Stomach smooth muscle (tissue), 2 donors: ENCODE results near the gene NPPA.

Experiments used
- H3K27ac ChIP-seq: one replicate; pipeline ENCODE4 v1.7.0; 2013; ENCODE audit warnings: mild to moderate bottlenecking, low read length, inconsistent platforms
- H3K27me3 ChIP-seq, 2 donors: one replicate each; pipeline ENCODE4 v1.7.0; 2013; ENCODE audit warnings: low read length in 2 of 2; ENCODE audit not compliant: insufficient read depth in 2 of 2, control insufficient read depth in 1 of 2
- H3K36me3 ChIP-seq, 2 donors: one replicate each; pipeline ENCODE4 v1.7.0; 2013; ENCODE audit warnings: low read length in 2 of 2; ENCODE audit not compliant: control insufficient read depth in 2 of 2, insufficient read depth in 2 of 2
- H3K4me1 ChIP-seq: one replicate; pipeline ENCODE4 v1.7.0; 2013; ENCODE audit warnings: low read length; ENCODE audit not compliant: control insufficient read depth, insufficient read depth
- H3K4me3 ChIP-seq, 2 donors: one replicate each; pipeline ENCODE4 v1.7.0; 2013; ENCODE audit warnings: low read length in 2 of 2
- H3K9ac ChIP-seq, 2 donors: one replicate each; pipeline ENCODE4 v1.7.0; 2013; ENCODE audit warnings: low read length in 2 of 2, mild to moderate bottlenecking in 1 of 2
- H3K9me3 ChIP-seq, 2 donors: one replicate each; pipeline ENCODE4 v1.7.0; 2013; ENCODE audit warnings: low read length in 2 of 2; ENCODE audit not compliant: control insufficient read depth in 2 of 2
- donor health status: healthy.
- donor health status: Pancreatic carcinoma.

The NPPA gene

DNA sequence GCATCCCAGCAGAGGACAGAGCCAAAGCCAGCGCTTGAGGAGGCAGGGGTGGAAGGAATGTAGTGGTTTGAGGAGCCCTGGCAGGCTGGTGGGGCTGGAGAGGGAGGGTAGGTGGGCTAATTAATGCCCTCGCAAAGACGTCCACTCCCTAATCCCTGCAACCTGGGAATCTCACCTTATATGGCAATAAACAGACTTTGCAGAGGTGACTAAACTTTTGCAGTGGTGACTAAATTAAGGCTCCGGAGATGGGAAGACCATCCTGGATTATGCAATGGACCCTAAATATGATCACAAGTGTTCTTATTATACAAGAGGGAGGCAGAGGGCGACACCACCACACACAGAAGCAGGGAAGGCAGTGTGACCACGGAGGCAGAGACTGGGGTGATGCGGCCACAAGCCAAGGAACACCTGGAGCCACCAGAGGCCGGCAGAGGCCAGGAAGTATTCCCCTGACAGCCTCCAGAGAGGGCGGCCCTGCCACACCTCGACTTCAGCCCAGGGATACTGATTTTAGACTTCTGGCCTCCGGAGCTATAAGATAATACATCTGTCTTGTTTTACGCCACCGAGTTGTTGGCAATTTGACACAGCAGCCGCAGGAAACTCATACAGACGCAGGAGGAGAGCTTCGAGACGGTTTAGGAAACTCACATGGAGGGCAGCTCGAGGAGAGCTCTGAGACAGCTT is 34.3 kb upstream of the NPPA start:
- H3K36me3 ChIP-seq = no peaks in the 10 kb centered on the region
- H3K4me1 ChIP-seq = peaks cover 11% of the 10 kb centered on the region
- H3K27ac ChIP-seq = no peak overlapping the region
- H3K9me3 ChIP-seq = no peaks in the 10 kb centered on the region
- no peak overlapping the region for H3K4me3 ChIP-seq
- H3K27me3 ChIP-seq = peaks cover 2 to 17% of the 10 kb centered on the region in 2 donors
- H3K9ac ChIP-seq = no peak overlapping the region

DNA sequence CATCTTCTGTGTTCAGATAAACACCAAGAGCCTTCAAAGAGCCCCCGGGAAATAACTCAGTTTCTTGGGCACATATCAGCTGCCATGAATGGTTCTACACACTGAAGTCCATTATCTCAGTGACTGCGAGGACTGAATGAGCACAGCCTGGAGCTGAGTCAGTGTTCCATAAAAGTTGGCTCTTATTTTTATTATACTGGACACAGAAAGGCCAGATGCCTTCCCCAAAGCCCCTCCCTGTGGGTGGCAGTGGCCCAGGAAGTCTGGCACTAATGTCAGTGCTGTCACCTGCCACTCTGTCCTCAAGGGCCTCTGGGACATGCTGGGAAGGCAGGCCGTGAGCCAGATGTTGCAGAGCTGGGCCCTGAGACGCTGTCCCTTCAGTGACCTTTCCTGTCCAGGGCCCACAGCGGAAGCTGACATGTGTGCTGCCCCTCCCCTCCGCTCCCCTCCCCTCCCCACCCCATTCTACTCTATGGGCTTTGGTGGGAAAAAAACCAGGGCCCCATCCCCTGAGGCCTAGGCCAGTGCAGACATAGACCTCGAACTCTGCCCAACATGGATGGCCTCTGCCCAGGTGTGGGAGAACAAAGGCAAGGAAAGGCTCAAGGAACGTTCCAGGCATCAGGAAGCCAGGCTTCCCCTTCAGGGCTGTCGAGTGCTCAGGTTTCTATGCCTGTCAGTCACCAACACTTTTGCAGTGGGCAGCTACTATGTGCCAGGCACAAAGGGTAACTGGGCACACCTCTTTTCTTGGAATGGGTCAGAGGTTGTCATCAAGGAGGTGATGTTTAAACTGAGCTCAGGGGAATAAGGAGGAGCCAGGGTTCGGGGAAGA is 33.5 kb upstream of the NPPA start:
- Histone ChIP-seq H3K9me3 (no peaks in the 10 kb centered on the region), H3K4me3 (no peak overlapping the region), H3K27me3 (peaks cover 4 to 21% of the 10 kb centered on the region in 2 donors), H3K36me3 (no peaks in the 10 kb centered on the region), H3K9ac (no peak overlapping the region), H3K4me1 (peaks cover 11% of the 10 kb centered on the region), H3K27ac (no peak overlapping the region)

DNA sequence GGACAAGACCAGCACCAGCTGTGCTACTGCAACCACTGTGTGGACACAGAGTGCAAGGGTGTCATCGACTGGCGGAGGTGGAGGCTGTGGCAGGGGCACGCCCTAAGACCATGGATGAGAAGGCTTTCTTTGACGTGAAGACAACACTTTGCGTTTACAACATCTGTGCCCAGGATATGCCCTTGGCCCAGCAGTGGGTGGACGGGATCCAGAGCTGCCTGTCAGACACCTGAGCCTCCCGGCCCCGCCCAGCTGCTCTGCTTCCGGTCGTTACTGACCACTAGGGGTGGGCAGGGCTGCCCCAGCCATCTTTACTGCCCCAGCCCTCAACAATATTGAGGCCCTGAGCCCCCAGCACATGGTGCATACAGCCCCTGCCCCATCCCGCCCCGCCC is 32.6 kb upstream of the NPPA start:
- Histone ChIP-seq H3K27ac (no peak overlapping the region), H3K36me3 (no peaks in the 10 kb centered on the region), H3K4me1 (peaks cover 11% of the 10 kb centered on the region), H3K9ac (no peak overlapping the region), H3K9me3 (no peaks in the 10 kb centered on the region), H3K27me3 (peaks cover 4 to 21% of the 10 kb centered on the region in 2 donors), H3K4me3 (no peak overlapping the region)

DNA sequence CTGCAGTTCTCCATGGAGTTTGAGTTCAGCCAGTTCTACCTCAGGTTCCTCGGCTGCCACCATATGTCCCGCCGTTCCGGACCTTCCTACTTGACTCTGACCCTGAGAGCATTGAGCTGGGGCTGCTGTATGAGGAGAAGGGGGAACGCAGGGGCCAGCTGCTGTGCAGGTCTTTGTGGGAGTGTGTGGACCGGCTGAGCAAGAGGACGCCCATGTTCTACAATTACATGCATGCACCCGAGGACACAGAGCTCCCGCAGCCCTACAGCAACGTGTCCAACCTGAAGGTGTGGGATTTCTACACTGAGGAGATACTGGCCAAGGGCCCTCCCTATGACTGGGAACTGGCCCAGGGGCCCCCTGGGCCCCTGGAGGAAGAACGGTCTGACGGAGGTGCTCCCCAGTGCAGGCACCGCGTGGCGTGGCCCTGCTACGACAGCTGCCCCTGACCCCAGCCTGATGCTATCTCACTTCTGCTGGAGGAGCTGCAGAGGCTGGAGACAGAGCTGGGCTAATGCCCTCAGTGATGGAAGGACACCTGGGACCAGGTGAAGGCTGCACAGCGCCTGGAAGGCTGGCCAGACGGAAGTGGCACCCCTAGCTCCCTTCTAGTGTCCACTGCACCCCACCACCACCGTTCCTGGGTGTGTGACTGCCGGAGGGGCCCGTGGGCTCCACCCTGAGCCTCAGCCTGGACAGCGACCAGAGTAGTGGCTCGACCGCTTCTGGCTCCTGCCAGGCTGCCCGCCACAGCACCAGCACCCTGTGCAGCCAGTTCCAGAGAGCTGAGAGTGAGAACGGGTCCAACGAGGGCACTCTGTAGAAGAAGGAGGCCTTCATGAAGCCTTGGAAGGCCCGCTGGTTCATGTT is 32.0 kb upstream of the NPPA start:
- no peaks in the 10 kb centered on the region for H3K9me3 ChIP-seq
- H3K4me3 ChIP-seq = no peak overlapping the region
- H3K36me3 ChIP-seq = no peaks in the 10 kb centered on the region
- no peak overlapping the region for H3K27ac ChIP-seq
- H3K27me3 ChIP-seq = peaks cover 7 to 21% of the 10 kb centered on the region in 2 donors
- peaks cover 11% of the 10 kb centered on the region for H3K4me1 ChIP-seq
- H3K9ac ChIP-seq = no peak overlapping the region

DNA sequence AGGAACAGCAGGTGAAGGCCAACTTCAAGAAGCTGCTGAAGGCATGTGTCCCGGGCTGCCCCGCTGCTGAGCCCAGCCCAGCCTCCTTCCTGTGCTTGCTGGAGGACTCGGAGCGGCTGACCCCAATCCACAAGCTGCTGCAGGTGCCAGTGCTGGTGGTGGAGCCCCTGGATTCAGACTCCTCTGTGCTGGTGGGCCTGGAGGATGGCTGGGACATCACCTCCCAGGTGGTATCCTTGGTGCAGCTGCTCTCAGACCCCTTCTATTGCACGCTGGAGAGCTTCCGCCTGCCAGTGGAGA is 31.3 kb upstream of the NPPA start:
- Histone ChIP-seq H3K27me3 (peaks cover 10 to 21% of the 10 kb centered on the region in 2 donors), H3K9me3 (no peaks in the 10 kb centered on the region), H3K9ac (no peak overlapping the region), H3K4me3 (no peak overlapping the region), H3K27ac (no peak overlapping the region), H3K36me3 (no peaks in the 10 kb centered on the region), H3K4me1 (peaks cover 11% of the 10 kb centered on the region)

DNA sequence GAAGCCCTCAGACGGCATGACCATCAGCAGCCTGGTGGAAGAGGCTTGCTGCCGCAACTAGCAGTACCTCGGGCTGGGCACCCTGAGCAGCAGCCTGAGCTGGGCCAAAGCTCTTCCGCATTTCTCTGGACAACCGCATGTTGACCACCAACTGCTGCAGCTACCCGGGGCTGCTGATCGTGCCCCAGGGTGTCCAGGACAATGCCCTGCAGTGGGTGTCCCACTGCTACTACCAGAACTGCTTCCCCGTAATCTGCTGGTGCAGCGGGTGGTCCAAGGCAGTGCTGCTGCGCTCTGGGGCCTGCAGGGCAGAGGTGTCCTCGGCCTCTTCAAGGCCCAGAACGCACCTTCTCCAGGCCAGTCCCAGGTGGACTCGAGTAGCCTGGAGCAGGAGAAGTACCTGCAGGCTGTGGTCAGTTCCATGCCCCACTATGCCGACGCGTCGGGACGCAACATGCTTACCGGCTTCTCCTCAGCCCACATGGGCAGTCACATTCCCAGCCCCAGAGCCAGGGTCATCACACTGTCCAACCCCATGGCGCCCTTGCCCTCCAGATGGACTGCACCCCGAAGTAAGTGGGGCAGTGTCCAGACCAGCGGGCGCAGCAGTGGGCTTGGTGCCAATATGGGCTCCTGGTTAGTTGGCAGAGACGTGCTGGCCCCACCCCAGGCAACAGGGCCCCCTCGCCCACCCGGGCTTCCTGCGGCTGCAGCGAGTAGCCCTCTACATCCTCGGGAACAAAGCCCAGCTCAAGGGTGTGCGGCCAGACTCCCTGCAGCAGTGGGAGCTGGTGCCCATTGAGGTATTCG is 30.7 kb upstream of the NPPA start:
- no peak overlapping the region for H3K9ac ChIP-seq
- no peaks in the 10 kb centered on the region for H3K9me3 ChIP-seq
- H3K27ac ChIP-seq = no peak overlapping the region
- peaks cover 10 to 21% of the 10 kb centered on the region in 2 donors for H3K27me3 ChIP-seq
- H3K4me3 ChIP-seq = no peak overlapping the region
- no peaks in the 10 kb centered on the region for H3K36me3 ChIP-seq
- H3K4me1 ChIP-seq = peaks cover 9% of the 10 kb centered on the region

DNA sequence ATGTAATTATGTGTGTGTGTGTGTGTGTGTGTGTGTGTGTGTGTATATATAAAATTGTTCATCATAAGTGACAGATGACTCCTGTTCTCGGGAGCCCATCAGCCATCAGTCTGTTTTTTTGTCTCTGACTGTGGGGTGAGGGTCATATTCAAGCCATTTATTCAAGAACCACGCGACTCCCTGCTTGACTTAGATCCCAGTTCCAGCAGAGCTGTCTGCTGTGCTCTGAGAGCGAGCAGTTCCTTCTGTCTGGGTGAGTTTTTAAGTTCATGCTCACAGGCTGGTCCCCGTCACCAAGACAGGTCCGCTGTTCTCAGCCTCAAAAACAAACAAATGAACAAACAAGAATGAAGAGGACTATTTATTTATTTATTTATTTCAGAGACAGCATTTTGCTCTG is 29.5 kb upstream of the NPPA start:
- Histone ChIP-seq H3K9me3 (no peaks in the 10 kb centered on the region), H3K27me3 (peaks cover 8 to 17% of the 10 kb centered on the region in 2 donors), H3K36me3 (no peaks in the 10 kb centered on the region), H3K27ac (no peak overlapping the region), H3K9ac (no peak overlapping the region), H3K4me3 (no peak overlapping the region), H3K4me1 (peaks cover 9% of the 10 kb centered on the region)

DNA sequence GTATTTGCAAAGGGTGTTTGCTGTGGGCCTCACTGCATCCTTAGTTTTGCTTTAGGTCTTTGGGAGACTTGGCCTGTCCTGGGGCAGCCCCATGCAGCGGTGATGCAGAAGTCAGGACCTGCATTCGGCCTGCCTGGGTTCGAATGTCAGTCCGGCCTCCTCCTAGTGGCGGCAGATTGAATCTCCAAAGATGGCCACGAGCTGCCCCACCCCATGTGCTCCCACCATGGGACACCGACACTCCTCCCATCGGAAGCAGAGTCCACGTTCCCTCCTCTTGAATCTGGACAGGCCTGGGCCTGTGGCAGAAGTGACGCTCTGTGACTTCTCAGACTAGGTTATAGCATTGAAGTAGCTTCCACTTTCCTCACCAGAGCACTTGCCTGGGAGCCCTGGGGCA is 27.5 kb upstream of the NPPA start:
- H3K9ac ChIP-seq = no peak overlapping the region
- peaks cover 2% of the 10 kb centered on the region for H3K4me1 ChIP-seq
- no peaks in the 10 kb centered on the region for H3K36me3 ChIP-seq
- peaks cover 8 to 17% of the 10 kb centered on the region in 2 donors for H3K27me3 ChIP-seq
- no peak overlapping the region for H3K27ac ChIP-seq
- H3K4me3 ChIP-seq = no peak overlapping the region
- no peaks in the 10 kb centered on the region for H3K9me3 ChIP-seq

DNA sequence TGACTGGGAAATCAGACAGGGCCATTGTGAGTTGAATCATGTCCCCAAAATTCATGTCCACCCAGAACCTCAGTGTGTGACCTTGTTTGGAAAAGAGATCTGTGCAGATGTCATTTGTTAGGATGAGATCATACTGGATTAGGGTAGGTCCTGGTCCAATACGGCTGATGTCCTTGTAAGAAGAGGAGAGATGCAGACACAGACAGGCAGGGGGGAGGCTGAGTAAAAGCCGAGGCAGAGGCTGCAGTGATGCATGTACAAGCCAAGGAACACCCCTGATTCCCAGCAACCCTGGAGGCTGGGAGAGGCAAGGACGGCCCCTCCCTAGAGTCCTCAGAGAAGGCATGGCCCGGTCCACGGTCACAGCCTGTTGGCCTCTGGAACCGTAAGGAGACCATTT is 27.0 kb upstream of the NPPA start:
- no peak overlapping the region for H3K4me3 ChIP-seq
- no peak overlapping the region for H3K9ac ChIP-seq
- no peak overlapping the region for H3K27ac ChIP-seq
- H3K4me1 ChIP-seq = peaks cover 2% of the 10 kb centered on the region
- peaks cover 10 to 17% of the 10 kb centered on the region in 2 donors for H3K27me3 ChIP-seq
- no peaks in the 10 kb centered on the region for H3K9me3 ChIP-seq
- H3K36me3 ChIP-seq = no peaks in the 10 kb centered on the region

DNA sequence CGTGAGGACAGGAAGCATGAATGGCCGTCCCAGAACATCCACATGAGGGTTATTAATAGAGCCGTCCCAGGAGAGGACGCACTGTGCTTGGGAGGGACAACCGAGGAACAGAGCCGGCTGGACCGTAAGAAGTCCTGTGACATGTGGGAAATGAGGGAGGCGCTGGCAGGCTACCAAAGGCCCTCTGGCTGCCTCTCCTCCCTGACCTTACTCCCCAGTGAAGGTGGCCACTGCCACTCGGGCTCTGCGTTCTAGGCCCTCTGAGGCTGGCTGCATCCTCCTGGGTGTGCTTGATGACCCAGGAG is 26.6 kb upstream of the NPPA start:
- Histone ChIP-seq H3K27me3 (peaks cover 10 to 13% of the 10 kb centered on the region in 2 donors), H3K9me3 (no peaks in the 10 kb centered on the region), H3K9ac (no peak overlapping the region), H3K36me3 (no peaks in the 10 kb centered on the region), H3K27ac (no peak overlapping the region), H3K4me3 (no peak overlapping the region), H3K4me1 (peaks cover 2% of the 10 kb centered on the region)
